GM10847 (cell line): ENCODE results near the gene TTLL6.

ENCODE experiments used
- POLR2A ChIP-seq: IDR thresholded peaks from 2 replicates; pipeline ENCODE4 v1.6.1; 2011; ENCODE audit not compliant: insufficient read length; ENCODE audit errors: extremely low read depth

TTLL6 gene

GRCh38 chr17:48718227-48718760, 98.7 kb downstream of the TTLL6 start:
- no peak for TF ChIP-seq POLR2A

DNA sequence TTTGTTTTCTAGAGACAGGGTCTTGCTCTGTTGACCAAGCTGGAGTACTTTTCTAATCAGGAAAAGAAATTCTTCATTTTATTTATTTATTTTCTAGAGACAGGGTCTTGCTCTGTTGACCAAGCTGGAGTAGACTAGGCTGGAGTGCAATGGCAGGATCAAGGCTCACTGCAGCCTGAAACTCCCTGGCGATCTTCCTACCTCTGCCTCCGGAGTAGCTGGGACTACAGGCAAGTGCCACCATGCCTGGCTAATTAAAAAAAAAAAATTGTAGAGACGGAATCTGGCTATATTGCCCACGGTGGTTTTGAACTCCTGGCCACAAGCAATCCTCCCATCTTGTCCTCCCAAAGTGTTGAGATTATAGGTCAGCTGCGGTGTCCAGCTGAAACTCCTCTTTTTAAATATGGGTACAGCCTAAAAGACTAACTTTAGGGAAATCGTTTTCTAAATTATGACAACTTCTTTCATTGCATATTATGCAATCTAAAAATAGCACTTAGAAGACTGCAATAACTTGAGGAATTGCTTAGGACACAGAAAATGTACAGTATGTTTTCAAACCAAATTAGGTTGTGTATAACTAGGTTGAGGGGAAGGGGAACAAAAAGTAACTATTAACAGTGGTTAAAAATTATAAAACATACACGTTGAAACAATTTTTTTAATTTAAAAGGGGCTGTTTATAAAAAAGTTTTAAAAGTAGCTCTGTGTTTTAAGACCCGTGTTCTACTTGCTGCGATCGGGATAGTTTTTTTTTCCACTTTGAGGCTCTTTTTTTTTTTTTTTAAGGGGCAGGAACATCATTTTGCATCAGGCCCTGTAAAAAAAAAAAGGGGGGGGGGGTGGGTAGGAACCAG, 99.4 kb downstream of the TTLL6 start:
- TF ChIP-seq POLR2A = no peak

DNA sequence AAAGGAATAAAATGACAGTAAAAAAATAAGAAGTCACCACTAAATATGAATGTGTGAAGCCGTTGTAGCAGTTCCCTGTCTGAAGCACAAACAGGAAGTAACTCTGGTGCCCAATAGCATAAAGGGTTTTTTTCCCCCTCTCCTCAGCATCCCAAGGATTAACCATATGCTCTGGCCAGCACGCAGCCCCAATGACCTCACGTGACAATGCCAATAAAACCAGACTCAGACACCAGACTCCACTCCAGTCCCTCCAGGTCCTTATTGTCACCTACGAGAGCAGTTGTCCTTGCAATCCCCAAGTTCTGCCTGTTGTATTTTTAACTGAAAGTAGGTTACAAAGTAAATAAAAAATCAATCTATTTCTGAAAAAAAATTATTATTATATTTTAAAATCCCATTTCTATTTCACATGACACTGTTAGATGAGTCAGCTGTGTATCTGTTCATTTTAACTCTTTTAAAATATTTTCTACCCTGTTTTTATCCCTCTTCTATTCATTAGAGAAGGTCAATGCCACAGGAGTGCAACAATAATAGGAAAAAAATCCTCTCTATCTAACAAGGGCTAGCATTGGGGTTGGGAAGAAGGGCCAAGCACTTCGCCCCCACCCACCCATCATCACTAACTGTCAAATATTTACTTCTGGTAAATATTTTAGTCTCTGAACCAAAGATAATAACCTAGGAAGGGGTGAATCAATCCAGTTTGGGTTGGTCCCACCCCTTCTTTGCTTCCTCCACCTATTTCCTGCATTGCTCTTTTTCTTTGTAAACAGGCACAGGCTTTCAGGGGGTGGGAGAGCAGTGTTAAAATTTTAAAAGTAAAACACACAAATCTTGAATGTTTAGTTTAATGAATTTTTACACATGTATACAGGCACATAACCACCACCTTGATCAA, 101.3 kb downstream of the TTLL6 start:
- TF ChIP-seq POLR2A = no peak
